HL-60 (cell line): ENCODE data around the gene SLC10A6.

Experiments used
- GABPA ChIP-seq: IDR thresholded peaks from 2 replicates; pipeline ENCODE4 v1.6.1; 2012; ENCODE audit warnings: low read depth
- POLR2AphosphoS5 ChIP-seq: IDR thresholded peaks from 2 replicates; pipeline ENCODE4 v1.6.1; 2012; ENCODE audit warnings: low read depth
- TF ChIP-seq, protein P1 (sequence below): IDR thresholded peaks from one replicate; pipeline ENCODE4 v1.5.1; 2011; ENCODE audit warnings: low read length, control low read depth, inconsistent platforms; ENCODE audit not compliant: insufficient read depth
- TF ChIP-seq, protein P2 (sequence below): IDR thresholded peaks from 2 replicates; pipeline ENCODE4 v1.6.1; 2012; ENCODE audit warnings: low read depth; ENCODE audit not compliant: insufficient replicate concordance

GRCh38 chr4:86896596-86896995 lies 47.4 kb upstream of the SLC10A6 start:
- TF ChIP-seq, protein P1, sequence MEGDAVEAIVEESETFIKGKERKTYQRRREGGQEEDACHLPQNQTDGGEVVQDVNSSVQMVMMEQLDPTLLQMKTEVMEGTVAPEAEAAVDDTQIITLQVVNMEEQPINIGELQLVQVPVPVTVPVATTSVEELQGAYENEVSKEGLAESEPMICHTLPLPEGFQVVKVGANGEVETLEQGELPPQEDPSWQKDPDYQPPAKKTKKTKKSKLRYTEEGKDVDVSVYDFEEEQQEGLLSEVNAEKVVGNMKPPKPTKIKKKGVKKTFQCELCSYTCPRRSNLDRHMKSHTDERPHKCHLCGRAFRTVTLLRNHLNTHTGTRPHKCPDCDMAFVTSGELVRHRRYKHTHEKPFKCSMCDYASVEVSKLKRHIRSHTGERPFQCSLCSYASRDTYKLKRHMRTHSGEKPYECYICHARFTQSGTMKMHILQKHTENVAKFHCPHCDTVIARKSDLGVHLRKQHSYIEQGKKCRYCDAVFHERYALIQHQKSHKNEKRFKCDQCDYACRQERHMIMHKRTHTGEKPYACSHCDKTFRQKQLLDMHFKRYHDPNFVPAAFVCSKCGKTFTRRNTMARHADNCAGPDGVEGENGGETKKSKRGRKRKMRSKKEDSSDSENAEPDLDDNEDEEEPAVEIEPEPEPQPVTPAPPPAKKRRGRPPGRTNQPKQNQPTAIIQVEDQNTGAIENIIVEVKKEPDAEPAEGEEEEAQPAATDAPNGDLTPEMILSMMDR, result no peak
- TF ChIP-seq, protein P2, sequence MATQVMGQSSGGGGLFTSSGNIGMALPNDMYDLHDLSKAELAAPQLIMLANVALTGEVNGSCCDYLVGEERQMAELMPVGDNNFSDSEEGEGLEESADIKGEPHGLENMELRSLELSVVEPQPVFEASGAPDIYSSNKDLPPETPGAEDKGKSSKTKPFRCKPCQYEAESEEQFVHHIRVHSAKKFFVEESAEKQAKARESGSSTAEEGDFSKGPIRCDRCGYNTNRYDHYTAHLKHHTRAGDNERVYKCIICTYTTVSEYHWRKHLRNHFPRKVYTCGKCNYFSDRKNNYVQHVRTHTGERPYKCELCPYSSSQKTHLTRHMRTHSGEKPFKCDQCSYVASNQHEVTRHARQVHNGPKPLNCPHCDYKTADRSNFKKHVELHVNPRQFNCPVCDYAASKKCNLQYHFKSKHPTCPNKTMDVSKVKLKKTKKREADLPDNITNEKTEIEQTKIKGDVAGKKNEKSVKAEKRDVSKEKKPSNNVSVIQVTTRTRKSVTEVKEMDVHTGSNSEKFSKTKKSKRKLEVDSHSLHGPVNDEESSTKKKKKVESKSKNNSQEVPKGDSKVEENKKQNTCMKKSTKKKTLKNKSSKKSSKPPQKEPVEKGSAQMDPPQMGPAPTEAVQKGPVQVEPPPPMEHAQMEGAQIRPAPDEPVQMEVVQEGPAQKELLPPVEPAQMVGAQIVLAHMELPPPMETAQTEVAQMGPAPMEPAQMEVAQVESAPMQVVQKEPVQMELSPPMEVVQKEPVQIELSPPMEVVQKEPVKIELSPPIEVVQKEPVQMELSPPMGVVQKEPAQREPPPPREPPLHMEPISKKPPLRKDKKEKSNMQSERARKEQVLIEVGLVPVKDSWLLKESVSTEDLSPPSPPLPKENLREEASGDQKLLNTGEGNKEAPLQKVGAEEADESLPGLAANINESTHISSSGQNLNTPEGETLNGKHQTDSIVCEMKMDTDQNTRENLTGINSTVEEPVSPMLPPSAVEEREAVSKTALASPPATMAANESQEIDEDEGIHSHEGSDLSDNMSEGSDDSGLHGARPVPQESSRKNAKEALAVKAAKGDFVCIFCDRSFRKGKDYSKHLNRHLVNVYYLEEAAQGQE, result no peak
- TF ChIP-seq GABPA (no peak), POLR2AphosphoS5 (no peak)
